Endothelial cell (in vitro differentiated cells): ENCODE data around the gene STAT5A. TPM values are rescaled to one million over a fixed set of nuclear protein-coding genes. Genes with fewer than 3 reads are reported as not detected.

ENCODE experiments used
- DNase-seq: peaks from one replicate; pipeline ENCODE4 v3.0.0; 2021; ENCODE audit warnings: low spot score
- H3K27ac Mint-ChIP-seq: one replicate; pipeline ENCODE4 v1.8.0; 2021; ENCODE audit warnings: mixed read lengths, inconsistent platforms; ENCODE audit not compliant: unreplicated experiment
- H3K27me3 Mint-ChIP-seq: one replicate; pipeline ENCODE4 v1.8.0; 2021; ENCODE audit warnings: mild to moderate bottlenecking, moderate library complexity, mixed read lengths, inconsistent platforms; ENCODE audit not compliant: unreplicated experiment
- H3K36me3 Mint-ChIP-seq: one replicate; pipeline ENCODE4 v1.8.0; 2021; ENCODE audit warnings: mild to moderate bottlenecking, low read depth, mixed read lengths, inconsistent platforms; ENCODE audit not compliant: unreplicated experiment
- H3K4me1 Mint-ChIP-seq: one replicate; pipeline ENCODE4 v1.8.0; 2021; ENCODE audit warnings: mild to moderate bottlenecking, mixed read lengths, inconsistent platforms; ENCODE audit not compliant: unreplicated experiment
- H3K4me3 Mint-ChIP-seq: one replicate; pipeline ENCODE4 v1.8.0; 2021; ENCODE audit warnings: mild to moderate bottlenecking, mixed read lengths, inconsistent platforms; ENCODE audit not compliant: unreplicated experiment
- H3K9me3 Mint-ChIP-seq: one replicate; pipeline ENCODE4 v1.8.0; 2021; ENCODE audit warnings: mixed read lengths, inconsistent platforms; ENCODE audit not compliant: unreplicated experiment
- total RNA-seq: library from RNA; stranded (reverse); fragmentation: NEBNext Ultra II Directional; extraction: Animal tissue kit (Norgen Biotek cat#: 25700); gene quantifications from one replicate; pipeline ENCODE4 v1.2.1, GENCODE V29; 2021; ENCODE audit not compliant: unreplicated experiment
- TF ChIP-seq, protein P1 (sequence below): fragments of 200-600 bp; sonication (generic); IDR thresholded peaks from one replicate; pipeline ENCODE4 v1.5.0; 2021; ENCODE audit warnings: antibody characterized with exemption; ENCODE audit not compliant: unreplicated experiment

Gene STAT5A
- total RNA-seq, 1 donor from 2014 or later: 67.2 TPM

DNA sequence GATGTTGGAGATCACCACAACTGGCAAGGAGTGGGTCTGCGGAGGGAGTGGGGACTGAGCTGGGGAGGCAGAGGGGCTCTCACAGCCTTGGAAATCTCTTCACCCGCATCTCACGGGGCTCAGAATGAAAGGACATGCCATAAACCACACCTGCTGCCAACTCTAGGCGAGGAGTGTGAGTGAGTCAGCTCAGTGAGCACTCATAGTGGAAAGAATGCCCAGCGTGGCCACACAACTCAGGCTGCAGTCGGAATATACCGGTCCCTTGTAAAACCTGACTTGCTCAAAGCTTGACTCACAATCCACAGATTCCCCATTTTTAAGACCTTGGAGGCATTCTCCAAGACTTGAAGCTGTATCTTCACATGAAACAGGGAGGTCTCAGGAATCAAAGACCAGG, 36.7 kb downstream of the STAT5A start:
- H3K27me3 Mint-ChIP-seq: peaks cover 9% of the 10 kb centered on the region
- DNase-seq: no peak
- peaks cover 32% of the 10 kb centered on the region for H3K36me3 Mint-ChIP-seq
- peaks cover 29% of the 10 kb centered on the region for H3K4me1 Mint-ChIP-seq
- no peak overlapping the region for H3K27ac Mint-ChIP-seq
- TF ChIP-seq, protein P1, sequence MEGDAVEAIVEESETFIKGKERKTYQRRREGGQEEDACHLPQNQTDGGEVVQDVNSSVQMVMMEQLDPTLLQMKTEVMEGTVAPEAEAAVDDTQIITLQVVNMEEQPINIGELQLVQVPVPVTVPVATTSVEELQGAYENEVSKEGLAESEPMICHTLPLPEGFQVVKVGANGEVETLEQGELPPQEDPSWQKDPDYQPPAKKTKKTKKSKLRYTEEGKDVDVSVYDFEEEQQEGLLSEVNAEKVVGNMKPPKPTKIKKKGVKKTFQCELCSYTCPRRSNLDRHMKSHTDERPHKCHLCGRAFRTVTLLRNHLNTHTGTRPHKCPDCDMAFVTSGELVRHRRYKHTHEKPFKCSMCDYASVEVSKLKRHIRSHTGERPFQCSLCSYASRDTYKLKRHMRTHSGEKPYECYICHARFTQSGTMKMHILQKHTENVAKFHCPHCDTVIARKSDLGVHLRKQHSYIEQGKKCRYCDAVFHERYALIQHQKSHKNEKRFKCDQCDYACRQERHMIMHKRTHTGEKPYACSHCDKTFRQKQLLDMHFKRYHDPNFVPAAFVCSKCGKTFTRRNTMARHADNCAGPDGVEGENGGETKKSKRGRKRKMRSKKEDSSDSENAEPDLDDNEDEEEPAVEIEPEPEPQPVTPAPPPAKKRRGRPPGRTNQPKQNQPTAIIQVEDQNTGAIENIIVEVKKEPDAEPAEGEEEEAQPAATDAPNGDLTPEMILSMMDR: no peak
- no peaks in the 10 kb centered on the region for H3K9me3 Mint-ChIP-seq
- peak overlapping the region; percentile 62 for H3K4me3 Mint-ChIP-seq

DNA sequence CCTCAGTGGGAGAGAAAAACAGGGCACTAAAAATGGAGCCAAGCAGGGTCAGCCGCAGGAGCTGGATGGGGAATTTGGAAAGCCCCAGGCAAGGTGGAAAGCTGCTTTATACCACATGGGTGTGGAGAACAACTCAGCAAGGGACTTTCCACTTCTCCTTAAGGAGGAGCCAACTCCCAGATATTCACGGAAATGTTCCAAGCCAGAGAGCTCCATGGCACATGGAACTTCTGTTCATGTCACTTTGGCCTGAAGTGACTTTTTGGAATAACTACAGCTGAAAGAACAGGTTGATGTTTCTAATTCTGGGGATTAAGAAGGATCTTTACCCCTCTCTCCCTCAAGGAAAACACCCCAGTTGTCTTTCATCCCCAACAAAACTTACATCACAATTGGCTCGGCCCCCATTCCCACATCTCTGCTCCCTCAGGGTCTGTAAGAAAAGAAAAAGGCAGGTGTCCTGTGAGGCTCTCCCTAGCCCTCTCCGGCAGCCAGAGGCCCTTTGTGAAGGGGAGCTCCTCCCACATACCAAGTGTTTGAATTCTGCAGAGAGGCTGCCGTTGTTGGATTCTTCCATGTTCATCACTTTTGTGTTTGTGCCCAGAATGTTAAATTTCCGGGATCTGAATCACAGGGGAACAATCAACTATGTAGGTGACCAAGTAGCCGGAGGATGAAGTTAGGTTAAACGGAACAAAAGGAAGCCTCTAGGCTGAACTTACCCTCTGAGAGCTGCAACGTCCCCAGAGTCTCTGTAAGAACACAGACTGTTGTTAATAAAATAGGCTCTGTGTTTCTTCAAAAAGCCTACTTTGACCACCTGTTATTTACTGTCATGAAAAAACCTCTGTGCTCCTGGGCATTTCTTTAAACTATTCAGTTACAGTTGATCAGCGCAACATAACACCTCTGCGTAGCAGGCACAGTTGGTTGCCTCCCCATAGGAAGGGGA, 41.0 kb downstream of the STAT5A start:
- Mint-ChIP-seq H3K36me3 (peaks cover 30% of the 10 kb centered on the region), H3K27me3 (peaks cover 1% of the 10 kb centered on the region), H3K4me3 (peak overlapping the region; percentile 31), H3K9me3 (no peaks in the 10 kb centered on the region), H3K4me1 (no peaks in the 10 kb centered on the region), H3K27ac (no peak overlapping the region)
- TF ChIP-seq, protein P1: no peak
- DNase-seq: no peak

DNA sequence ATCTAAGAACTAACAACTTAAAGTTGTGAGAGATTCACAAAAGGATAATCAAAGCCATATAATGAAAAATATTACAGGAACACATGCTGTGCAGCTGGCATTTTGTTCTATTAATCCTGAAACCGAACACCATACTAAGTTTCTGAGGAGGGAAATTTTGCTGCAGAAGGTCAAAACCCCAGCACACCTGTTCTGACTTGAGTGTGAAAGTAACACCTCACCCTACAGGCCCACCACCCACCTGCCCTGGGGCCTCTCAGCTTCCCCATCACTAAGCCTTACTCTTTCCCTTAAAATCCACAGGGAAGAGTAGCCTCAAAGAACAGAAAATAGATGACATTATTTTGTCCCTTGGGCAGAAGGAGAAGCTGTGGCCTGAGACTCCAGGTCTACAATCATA, 44.8 kb downstream of the STAT5A start:
- peaks cover 28% of the 10 kb centered on the region for H3K36me3 Mint-ChIP-seq
- no peak overlapping the region for H3K27ac Mint-ChIP-seq
- no peaks in the 10 kb centered on the region for H3K4me1 Mint-ChIP-seq

DNA sequence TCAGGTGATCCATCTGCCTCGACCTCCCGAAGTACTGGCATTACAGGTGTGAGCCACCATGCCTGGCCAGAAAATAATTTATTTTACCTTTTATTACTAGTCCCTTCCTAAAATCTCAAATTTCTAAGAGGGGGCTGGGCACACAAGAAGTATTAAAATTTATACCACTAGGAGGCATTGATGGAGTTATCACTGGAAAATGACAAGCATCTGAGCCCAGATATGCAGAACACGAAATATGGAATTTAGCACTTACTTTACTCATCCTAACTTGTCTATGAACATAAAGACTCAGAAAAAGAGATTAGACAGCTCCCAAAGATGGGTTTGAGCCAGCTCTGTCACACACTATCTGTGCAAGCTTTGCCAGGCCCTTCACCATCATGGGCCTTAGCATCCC, 46.4 kb downstream of the STAT5A start:
- H3K27ac Mint-ChIP-seq: no peak overlapping the region
- DNase-seq: no peak
- peaks cover 4% of the 10 kb centered on the region for H3K27me3 Mint-ChIP-seq
- H3K4me3 Mint-ChIP-seq: no peak overlapping the region
- no peaks in the 10 kb centered on the region for H3K4me1 Mint-ChIP-seq
- no peaks in the 10 kb centered on the region for H3K9me3 Mint-ChIP-seq
- H3K36me3 Mint-ChIP-seq: peaks cover 34% of the 10 kb centered on the region
- TF ChIP-seq, protein P1: peak; percentile 17

More for the DNA sequence above, 44.8 kb downstream of the STAT5A start:
- DNase-seq: no peak
- Mint-ChIP-seq H3K27me3 (peaks cover 1% of the 10 kb centered on the region), H3K4me3 (no peak overlapping the region), H3K9me3 (no peaks in the 10 kb centered on the region)
- TF ChIP-seq, protein P1: no peak

DNA sequence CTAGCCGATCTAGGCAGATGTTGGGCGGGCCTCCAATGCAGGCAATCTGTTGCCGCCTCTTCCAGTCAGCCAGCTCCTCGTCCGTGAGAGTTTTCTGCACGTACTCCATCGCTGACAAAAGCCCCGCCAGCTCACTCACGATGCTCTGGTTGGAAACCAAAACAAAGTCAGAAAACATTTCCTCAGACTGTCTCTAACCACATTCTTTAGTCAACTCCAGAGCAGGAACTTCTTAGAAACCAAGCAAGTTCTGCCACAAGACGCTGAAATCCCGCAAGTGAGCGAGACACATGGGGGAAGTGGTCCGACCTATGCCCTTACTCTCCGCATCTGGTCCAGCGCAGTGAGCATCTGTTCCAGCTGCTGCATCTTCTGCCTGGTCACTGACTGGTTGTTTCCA, 49.1 kb downstream of the STAT5A start:
- Mint-ChIP-seq H3K36me3 (peaks cover 45% of the 10 kb centered on the region), H3K27ac (peak overlapping the region; percentile 64), H3K27me3 (peaks cover 5% of the 10 kb centered on the region), H3K4me1 (no peaks in the 10 kb centered on the region), H3K4me3 (peak overlapping the region; percentile 47), H3K9me3 (no peaks in the 10 kb centered on the region)
- TF ChIP-seq, protein P1: no peak
- no peak for DNase-seq
